GM19351 (cell line): Measurements from ENCODE around the gene NDFIP1.
"Not testable (repeated sequence)": the region's sequence is repeated elsewhere in the genome, so short reads cannot be mapped to it uniquely, and the experiment has no call there.

Experiments
- ATAC-seq: cut with Tn5 transposase; IDR thresholded peaks from one replicate; pipeline ENCODE4 v1.9.1; 2021; ENCODE audit warnings: mild to moderate bottlenecking, moderate library complexity; ENCODE audit not compliant: unreplicated experiment

NDFIP1 gene, protein sequence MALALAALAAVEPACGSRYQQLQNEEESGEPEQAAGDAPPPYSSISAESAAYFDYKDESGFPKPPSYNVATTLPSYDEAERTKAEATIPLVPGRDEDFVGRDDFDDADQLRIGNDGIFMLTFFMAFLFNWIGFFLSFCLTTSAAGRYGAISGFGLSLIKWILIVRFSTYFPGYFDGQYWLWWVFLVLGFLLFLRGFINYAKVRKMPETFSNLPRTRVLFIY

DNA sequence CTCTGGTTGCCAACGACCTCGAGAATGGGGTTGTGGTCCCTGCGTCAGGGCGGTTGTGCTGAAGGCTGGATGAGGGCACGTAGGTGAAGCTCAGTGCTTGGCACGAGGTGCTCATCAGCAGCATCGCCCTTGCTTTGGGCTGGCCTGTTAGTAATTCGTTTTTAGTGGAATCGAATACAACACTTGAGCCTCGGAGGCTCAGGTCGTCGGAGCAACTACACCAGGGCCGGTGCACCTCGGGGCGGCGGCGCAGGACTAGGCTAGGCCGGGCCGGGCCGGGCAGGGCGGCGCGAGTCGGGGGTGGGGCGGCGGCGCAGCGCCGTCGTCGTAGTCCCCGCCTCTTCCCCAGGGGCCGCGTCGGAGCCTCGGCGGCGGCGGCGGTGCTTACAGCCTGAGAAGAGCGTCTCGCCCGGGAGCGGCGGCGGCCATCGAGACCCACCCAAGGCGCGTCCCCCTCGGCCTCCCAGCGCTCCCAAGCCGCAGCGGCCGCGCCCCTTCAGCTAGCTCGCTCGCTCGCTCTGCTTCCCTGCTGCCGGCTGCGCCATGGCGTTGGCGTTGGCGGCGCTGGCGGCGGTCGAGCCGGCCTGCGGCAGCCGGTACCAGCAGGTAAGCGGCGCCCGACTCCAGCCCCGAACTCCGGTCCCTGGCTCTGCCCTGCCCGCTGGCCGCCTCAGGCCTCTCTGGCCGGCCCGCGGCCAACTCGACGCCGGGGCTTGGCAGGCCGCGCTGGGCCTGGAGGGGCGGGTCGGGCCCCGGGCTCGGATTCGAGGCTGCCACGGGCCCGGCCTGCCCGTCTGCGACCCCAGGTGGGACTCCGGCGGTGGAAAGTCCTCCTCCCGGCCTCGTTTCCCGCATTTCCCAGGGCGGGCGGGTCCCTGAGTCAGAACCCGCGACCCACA lies at the start of gene NDFIP1:
NDFIP1 (plus strand) TSS at position 348 of the 899 bp plus-strand sequence; CDS start at position 544, 196 bp downstream.
- ATAC-seq, result peak; percentile 94

DNA sequence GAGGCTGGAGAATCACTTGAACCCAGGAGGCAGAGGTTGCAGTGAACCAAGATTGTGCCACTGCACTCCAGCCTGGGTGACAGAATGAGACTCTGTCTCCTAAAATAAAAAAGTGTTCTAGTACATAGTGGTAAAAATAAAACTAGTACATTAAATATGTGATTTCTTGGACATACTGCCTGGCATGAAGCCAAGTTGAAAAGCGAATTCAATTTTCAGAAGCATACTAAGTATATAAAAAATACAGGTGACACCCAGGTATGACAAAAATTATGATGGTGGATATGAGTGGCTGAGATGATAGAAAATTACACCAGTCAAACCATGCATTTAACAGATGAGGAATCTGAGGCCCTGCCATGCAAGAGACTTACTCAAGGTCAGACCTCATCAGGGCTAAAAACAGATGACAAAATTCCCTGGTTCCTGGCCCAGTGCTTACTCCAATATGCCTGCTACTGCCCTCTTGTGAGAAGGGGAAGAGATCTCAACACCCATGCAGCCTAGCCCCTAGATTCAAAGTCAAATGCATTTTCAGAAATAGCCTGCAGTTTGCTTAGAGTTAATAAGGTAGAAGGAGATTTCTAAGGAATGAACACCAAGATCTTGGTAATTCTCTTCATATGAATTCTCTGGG lies 49.2 kb upstream of the NDFIP1 start:
- no peak for ATAC-seq

DNA sequence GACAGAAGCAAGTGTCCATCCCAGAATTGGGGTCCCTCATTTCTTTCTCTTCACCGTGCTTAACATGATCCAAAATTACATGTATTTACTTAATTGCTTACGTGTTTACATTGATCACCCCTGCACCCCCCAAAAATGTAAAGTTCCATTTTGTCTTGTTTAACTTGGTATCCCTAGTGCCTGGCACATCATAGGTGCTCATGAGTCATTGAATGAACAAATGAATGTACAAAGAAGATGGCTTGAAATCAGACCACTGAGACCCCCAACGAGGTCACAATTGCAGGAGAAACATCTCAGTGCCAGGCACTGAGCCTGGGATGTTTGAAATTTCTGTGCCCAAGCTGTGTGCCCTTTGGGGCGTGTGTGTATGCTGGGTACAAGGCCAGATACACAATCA lies 45.2 kb upstream of the NDFIP1 start:
- no peak for ATAC-seq

DNA sequence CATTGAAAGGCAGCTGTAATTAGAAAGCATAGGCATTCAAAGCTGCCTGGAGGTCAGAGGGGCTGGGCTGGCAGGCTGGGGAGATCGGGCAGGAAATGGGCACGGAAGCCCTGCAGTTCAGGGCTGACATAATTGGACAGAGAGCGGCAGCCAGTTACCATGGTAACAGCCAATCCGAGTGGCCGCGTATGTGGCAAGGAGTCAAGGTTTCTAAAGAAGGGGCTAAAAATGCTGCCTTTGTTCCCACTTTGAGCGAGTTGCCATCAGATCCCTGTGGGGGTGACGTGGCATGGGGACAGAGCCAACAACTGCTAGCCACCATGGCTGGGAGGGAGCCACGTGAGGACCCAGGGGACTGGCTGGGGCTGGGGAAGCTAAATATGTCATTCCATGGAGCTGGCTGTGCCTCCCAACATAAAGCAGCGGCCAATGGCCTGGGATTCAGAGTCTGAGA lies 44.7 kb upstream of the NDFIP1 start:
- no peak for ATAC-seq

DNA sequence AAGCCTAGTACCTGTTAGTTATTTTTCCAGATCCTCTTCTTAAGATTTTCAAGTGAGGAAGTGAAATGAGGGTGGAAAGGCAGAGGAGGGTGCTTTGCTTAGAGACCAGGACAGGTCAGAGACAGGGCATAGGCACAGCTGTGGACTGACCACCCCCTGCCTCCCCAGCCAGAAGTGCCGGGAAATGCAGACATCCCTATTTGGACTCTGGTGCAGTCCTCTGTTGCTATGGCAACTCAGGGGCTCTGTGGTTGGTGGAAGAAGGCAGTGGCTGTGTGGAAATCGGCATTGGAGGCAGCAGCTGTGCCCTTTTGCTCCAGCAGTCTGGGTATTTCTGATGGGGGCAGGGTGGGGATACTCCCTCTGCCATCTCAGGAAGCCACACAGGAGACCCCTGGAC lies 43.3 kb upstream of the NDFIP1 start:
- ATAC-seq, result no peak

DNA sequence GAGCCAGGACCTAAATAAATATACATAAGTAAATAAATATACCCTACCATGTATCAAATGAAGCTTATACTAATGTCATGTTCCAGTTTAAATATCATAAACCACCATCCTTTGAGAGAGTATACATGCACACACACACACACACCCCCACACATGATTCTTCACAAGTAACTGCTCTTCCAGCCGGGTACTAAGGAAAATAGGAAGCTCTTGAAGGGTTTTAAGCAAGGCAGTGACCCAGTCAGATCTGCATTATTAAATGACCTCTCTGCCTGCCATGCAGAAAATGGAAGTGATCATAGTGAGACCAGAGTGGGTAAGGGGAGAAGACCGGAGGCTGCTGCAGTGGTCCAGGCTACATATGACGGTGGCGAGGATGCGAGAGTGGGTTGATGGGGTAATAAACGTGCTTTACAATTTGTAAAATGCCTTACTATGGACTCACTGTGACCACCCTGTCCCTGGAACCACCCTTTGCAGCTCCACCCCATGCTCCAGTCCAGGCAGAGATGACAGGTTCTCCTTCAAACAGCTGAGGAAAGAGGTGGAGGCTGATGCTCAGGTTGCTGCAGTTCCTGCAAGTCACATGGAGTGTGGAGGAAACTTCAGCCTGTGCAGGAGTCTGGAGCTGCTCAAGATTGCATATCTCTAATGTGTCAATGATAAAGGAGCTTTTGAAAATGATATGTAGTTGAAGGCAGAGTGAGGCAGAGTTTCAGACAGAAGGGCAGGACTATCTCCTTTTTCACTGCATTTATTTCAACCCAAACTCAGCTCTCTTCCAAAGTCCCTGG lies 38.8 kb upstream of the NDFIP1 start:
- ATAC-seq, result no peak

DNA sequence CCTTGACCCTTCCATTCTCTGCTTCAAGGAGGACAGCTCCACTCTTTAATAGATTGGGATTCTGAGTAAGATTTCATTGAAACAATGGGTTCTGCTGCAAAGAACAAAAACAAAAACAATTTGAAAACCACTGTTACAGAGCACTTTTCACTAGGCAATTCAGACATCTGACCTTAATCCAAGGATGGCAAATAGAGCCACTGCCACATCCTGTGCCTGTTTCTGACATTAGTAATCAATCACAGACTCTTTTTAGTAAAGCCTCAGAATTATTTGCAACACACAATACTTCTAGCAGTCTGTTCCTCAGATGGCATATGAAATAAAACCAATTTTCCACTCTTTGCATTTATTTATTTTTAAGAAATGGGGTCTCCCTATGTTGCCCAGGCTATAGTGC lies 37.8 kb upstream of the NDFIP1 start:
- no peak for ATAC-seq

DNA sequence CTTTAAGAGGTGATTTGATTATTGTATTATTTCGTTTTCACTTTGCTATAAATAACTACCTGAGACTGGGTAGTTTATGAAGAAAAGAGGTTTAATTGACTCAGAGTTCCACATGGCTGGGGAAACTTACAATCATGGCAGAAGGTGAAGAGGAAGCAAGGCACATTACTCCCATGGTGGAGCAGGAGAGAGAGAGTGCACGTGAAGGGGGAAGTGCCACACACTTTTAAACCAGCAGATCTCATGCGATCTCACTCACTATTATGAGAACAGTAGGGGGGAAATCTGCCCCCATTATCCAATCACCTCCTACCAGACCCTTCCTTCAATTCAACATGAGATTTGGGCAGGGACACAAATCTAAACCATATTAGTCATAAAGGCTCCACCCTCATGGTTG lies 36.1 kb upstream of the NDFIP1 start:
- no peak for ATAC-seq

DNA sequence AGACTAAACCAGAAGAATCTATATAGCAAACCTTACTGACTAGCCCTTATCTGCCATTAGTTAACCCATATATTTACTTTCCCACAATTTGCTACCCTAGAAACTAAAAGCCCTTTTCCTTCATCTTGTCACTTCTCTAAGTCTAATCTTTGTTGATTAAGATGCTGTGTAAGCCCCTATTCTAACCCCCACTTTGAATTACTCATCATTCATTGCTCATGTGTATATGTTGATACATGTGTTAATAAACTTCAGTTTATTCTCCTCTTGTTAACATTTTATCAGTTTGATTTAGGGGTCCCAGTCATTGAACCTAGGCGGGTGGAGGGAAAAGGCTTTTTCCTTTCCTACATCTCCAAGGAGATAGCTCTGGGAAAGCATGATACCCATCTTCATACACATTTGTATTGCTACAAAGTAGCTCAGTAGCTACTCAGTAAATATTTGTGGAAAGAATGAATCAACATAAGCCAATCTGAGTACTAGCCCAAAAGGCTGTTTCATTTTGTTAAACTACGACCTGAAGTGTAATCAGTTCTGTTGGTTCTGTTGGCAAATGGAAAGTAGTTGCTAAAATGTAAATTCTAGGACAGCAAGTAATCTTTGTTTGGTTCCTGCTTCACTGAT lies 35.1 kb upstream of the NDFIP1 start:
- no peak for ATAC-seq

DNA sequence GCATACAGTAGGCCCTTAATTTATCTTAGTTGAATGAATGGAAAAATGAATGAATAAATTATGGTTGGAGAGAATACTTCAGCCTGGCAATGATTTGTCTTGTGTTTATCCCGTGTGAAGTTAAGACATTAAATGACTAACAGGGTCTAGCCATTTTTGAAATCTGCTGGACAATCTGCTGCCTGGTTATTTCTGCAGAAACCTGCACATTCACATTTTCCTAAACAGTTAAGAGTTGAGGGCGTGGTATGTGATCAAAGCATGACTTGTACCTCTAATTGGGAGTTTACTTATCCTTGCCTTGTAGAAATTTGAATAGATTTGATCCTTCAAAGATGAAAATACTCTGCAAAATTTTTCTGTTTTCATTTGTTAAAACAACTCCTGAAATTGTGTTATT lies 34.6 kb upstream of the NDFIP1 start:
- no peak for ATAC-seq

DNA sequence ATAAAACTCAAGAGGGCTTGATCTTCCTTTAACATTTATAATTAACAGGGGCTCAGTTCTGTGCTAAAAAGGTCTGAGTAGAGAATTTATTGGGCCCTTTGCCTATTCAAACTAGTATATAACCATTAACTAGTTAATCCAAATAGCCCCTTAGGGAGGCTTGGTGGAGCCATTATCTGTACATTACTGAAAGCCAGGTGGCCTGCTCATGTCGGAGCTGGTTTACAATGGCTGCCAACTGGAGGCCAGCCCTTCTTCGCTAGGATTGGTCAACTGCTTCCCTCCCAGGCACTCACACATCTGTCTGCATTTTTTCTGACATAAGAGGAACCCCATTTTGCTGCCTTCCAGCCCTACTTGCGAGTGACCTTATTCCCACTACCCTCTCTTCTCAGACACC lies 30.4 kb upstream of the NDFIP1 start:
- ATAC-seq, result no peak

DNA sequence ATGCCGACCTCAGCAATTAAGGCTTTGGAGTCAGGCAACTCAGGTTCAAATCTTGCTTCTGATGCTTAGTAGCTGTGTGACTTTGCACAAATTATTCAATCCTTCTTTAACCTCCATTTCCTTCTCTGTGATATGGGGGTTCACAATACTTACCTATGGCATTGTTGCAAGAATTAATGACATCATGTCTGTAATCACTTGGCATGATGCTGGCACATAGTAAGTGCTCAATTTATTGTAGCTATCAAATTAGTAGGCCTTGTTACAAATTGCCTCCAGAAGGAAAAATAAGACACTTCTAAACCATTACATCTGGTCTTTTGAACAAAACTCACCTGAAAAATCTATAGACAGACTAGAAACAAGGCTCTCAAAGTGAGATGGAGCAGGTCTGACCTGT lies 29.9 kb upstream of the NDFIP1 start:
- ATAC-seq, result no peak

DNA sequence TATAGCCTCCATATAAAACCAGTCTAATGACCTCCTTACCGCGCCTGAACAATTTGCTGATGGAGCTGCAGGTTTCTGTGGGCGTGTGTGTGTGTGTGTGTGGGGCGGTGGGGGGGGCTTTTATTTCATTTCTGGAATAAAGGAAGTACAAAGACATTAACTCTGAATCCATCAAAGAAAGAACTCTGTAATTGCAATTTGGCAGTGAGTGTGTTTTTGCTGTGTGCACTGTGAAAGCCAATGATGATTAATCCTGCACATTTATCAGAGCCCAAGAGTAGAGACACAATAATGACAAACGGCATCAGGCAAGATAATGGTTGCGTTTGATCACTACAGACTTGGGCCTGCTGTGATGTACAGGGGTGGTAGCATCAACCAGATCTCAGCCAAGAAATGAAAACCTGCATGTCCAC lies 29.3 kb upstream of the NDFIP1 start:
- no peak for ATAC-seq

DNA sequence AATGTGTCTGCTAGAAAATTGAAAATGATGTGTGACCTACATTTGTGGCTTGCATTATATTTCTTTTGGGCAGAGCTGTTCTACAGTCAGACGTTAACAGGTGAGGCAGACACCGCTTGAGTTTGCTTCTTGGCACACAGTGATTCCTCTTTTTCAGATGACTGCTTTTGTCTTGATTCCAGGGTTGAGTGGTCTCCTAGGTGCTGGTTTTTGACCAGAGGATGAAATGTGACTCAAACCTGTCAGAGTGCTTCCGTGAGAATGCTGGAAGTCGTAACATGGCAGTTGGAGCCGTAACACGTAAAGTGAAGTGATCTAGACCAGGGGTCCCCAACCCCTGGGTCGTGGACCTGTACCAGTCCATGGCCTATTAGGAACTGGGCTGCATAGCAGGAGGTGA lies 28.3 kb upstream of the NDFIP1 start:
- no peak for ATAC-seq

DNA sequence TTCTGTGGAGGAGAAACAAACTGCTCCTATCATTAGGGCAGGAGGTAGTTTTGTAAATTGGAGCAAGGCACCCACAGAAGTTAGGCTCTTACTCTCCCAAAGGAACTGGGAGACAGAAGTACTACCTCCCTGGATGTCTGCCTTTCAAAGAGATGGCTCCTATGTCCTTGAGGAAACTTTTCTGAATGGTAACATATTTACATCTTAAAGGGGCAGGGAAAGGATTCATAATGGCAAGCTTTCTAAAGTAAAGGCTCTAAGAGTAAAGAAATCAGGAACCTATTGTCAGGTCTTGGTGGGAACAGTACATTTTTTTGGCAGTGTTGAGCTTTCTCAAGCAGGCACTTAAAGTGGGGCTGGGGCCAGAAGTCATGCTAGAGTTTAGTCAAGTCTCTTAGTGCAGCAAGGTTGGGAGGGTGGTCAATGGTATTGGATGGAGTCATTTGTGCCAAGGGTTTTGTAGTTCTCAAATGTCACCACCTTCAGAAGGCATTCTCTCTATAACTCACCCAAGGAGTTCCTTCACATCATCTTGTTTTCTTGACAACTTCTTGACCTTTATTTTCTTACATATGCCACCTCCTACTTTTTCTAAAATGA lies 26.3 kb upstream of the NDFIP1 start:
- ATAC-seq, result no peak

DNA sequence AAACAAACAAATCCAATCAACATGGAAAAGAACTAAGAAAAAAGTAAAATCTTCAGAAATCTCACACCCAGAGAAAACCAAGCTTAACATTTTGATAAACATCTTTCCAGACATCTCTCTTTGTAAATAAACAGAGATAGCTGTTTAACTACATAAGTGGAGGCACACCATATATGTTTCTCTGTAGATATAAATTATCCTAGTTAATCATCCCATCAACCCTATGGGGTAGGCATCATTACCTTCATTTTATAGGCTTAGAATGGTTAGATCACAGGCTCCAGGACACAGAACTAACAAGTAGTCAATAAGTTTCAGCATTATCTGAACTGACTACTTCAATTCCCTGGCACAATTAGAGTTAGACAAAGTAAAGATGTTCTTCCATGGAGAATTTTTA lies 22.4 kb upstream of the NDFIP1 start:
- ATAC-seq, result no peak

DNA sequence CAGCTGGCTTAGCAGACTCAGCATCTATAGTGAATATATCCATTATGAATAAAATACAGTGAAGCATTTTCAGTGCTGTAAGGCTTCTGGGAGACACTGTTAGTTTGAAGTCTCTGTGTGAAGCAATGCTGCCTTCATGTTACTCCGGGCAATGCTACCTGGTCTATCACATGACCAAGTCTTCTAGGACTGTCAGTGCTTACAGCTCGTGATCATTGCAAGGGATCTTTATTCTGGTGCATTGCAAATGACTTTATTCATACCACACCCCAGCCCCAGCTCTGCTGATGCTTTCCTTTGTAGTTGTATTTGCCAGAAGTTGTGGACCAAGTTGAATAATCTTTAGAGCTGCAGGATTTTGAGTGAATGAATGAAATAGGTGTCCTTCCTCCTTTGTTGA lies 21.9 kb upstream of the NDFIP1 start:
- no peak for ATAC-seq

DNA sequence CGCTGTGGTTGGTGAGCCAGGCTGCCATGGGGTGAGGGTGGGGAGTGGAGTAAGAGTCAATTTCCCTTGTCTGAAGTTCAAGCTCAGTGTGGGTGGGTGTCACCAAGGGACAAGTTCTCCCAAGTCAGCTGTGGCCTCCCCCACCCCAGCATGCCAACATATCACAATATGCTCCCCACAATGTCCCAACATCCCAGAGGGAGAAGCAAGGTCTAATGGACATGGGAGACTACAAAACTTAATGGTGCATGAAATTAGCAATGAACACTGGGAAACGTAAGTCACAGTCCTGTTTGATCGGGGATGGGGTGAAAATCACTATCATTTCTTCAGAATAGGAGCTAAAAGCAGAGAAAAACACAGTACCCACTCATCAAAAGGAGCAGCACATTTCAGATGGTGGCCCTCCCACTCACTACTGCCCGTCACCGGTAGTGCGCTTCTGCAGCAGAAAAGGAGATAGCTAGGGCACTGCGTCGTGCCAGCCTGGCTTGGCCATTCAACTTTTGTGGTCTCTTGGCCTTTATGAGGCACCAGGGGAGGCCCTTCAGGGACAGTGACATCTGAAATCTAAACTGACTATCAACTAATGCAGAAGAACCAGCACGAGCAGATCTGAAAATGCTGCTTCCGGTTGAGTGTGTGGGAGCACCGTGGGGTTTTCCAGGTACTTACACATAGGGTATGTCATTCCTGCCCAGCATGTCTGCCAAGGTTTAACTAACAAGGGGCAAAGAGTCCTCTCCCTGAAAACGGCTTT lies 20.5 kb upstream of the NDFIP1 start:
- peak; percentile 75 for ATAC-seq

DNA sequence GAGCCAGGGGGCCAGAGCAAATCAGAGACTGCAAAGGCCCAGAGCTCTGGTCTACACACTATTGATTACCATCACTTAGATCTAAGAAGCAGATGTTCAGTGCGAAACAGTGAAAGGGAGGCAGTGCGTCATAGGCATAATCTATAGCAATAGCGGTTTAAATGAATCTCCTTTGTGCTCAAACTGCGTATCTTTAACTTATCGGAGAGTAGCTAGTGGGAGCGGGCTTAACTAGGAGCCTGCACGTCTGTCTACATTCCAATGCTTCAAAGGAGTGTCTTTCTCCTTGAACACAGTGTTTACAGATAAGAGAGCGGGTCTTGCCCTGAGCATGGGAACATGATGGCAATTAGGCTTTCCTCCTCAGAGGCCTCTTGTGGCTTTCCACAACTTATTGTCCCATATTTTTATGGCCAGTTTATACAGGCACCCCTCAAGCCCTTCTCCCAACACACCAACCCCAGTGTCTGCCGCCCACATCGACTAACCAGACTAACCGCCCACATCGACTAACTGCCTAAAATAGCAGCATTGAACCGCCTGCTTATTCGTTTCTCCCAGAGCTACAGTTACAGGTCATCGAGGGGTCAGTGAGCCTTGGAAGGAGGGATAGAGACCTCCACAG lies 19.6 kb upstream of the NDFIP1 start:
- not testable (repeated sequence) for ATAC-seq
